GM21515 (cell line): ENCODE measurements around the gene PTPRN2.
"Not testable (repeated sequence)": the region's sequence is repeated elsewhere in the genome, so short reads cannot be mapped to it uniquely, and the experiment has no call there.

ENCODE experiments used
- ATAC-seq: cut with Tn5 transposase; IDR thresholded peaks from one replicate; pipeline ENCODE4 v1.9.1; 2021; ENCODE audit not compliant: unreplicated experiment

Gene PTPRN2

DNA sequence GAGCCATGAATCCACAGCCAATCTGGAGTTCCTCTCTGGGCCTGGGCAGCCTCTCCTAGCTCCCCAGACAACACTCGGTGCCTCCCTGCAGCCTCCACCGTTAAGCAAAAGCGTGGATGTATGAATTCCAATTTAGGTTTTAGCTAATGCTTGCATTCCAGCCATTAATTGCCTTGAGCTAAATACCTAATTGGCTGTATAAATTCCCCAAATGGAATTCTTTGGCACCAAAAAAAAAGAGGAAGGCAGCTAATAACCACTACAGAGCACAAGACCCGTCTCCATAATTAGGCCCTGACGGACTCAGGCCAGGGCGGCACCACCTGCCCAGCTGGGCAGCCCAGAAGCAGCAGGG, 140.5 kb downstream of the PTPRN2 start:
- no peak for ATAC-seq

DNA sequence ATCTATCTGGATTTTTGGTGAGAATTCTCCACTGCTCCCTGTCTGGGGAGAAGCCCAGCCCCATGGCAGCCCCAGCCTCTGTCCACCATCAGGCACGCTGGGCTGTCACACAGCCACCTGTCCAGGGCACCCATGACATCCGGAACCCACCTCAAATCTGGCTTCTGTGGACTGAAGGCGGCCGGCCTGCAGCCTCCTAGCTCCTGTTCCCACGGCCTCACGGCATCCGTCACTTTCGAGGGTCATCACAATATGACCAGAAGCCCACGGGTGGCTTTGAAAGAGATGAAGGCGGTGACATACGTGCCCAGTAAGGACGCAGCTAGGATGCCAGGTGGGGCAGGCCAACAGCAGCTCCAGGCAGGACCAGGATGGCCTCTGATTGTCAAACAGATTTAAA, 140.9 kb downstream of the PTPRN2 start:
- no peak for ATAC-seq

DNA sequence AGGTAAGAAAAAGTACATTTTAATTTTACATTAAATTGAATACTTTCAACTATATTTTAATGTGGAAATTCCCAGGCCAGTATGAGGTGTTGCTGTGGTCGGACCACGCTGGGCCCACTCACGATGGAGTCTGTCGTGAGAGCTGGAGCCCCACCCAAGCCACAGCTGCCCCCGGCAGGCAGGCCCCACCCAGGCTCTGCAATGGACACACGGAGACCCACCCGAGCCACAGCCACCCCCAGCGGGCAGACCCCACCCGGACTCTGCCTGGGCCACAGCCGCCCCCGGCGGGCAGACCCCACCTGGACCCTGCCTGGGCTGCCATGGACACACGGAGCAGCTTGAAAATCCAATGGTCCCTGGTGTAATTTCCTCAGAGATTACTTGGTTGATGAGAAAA, 141.3 kb downstream of the PTPRN2 start:
- no peak for ATAC-seq

DNA sequence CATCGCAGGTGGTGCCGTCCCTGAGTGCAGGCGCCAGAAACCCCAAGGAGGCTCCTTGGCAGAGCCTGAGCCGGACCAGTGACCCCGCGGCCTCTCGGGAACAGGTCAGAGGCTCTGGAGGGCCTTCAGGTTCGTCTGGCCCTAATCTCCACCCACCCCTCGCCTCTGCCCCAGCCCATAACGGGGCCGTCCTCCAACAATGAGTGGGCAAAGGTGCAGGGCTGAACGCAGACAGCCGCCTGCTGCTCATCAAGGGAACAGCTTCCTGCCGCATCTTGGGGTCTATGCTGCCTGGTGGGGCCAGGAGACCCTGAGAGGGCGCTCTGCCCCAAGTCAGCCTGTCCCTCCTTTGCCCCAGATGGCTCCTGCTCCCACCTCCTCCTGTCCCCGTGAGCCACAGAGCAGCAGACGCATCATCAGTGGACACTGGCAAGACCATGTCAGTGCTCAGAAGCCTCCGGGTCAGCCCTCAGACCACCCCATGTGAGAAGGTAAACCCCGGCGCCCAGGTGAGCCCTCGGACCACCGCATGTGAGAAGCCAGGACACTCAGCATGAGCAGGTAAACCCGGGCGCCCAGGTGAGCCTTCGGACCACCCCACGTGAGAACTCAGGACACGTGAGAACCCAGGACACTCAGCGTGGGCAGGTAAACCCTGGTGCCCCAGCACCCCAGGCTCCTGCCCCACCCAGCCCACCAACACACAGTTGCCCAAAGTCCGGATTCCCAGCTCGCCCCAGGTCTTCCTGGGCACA, 142.0 kb downstream of the PTPRN2 start:
- ATAC-seq, result no peak

DNA sequence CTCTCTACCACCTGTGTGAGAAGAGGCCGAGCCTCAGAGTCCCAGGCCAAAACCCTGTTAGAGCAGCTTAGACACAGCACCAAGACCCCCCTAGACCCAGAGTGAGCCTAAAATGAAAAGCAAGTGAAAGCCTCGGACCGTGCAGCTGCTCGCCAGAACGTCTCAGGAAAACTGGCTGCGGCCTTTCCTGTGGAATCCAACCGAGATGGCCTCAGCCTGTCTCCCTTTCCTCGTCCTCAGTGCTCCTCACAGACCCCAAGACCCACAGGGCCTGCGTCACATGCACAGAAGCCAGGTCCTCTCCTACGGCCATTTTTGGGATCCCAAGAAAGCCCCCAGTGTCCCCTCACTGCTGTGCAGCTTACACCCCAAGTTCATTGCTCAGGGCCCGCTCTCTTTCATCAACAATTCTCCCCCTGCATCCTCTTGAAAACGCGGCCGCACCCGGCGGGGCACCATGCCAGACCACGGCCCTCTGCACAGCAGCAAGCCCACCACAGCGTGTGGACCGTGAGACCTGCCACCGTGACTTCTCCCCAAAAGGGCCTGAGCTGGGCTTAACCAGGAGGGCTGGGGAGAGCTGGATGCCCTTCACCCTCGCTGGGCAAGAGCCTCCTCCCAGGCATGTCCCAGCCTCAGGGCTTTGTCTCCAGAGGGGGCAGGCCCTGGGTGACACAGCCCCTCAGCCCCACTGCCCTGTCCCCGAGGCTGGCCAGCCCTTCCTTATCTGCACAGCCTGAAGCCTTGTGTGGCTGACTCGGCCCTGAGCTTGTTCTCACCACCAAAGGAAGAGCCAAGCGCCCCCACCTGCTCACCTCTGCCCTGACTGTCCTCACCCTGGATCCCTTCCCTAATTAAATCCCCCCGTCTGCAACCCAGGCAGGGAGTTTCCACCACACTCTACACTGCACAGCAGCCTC, 142.9 kb downstream of the PTPRN2 start:
- no peak for ATAC-seq

DNA sequence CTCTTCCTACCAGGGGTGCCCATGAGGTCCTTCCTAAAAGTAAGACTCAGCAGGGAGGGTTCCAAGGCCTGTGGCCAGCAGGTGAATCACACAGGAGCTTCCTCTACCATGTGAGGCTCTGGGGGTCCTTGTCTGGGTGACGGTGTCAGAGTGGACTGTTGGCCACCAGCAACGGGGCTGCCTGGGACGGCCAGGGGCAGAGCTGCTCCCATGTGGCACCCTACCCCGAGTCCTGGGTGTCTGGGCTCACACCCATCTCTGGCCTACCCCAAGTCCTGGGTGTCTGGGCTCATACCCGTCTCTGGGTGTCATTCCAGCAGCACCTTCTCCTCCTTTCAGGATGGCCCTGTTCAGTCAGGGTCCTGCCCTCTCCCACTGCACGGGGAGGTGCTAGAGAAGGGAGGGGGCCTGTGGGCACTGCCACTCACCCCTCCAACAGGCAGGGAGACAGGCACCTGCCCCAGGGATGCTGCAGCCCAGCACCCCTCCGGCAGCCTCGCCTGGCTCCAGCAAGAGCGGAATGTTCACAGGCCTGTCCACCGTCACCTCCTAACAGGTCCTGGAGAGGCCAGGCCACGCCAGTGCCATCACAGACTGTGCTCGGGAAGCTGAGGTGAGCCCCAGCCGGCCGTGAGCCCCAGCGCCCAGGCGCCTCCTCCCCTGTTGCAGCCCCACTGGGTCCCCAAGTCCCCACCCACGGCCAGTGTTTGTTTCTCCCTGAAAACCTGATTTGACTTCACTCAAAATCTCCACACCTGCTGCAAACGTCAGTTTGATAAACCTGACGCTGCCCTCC, 143.7 kb downstream of the PTPRN2 start:
- no peak for ATAC-seq

DNA sequence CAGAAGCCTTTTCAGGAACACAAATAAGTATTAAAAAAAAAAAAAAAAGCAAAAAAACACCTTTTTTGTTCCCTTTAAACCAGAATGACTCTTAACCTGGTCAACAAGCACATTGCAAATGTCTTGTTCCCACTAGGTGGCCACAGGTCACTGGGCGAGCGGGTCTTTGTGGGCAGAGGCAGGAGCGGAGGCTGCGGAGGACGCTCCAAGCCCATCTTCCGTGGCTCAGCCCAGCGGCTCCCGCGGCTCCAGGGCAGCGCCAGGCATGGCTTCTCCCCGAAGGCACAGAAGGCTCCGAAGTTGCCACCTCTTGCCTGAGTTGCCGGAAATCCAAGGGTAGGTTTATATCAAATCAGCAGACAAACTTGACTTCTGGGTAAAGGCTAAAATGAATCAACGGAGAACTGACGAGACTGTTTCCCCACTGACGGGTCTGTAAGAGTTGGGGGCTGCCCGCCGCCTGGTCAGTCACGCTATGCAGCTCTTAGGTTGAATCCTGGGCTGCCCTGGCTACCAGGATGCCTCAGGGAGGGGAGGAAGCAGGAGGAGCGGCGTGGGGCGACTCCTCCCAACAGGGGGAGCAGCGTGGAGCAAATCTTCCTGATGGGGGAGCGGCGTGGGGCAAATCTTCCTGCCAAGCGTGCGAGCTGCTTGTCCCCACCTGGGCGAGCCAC, 144.5 kb downstream of the PTPRN2 start:
- no peak for ATAC-seq

DNA sequence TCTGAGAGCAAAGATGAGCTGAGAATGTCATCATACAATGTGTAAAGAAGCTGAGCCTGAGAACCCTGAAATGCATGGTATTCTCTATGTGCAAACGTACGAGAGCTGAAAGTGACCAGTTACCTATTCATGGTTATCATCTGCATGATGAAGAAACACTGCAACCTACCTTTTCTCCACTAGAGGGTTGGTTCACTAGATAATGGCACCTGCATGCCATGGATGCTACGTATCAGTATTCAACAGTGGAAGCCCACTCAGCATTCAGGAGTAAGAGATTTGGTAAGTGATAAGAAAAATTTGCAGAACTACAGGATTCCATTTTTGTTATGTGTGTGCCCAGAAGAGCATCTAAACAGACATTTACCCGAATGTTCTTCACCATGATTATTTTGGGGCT, 145.4 kb downstream of the PTPRN2 start:
- ATAC-seq, result no peak

DNA sequence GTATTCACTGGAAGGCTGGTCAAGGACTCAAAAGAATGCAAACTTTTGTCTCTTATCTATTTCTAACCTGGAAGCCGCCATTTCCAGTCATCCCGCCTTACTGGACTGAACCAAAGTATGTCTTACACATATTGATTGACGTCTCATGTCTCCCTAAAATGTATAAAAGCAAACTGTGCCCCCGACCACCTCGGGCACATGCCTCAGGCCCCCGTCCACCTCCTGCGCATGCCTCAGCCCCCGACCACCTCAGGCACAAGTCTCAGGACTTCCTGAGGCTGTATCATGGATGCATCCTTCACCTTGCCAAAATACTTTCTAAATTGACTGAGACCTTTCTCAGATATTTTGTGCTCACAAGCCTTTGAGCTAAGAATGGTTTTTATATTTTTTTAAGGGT, 148.6 kb downstream of the PTPRN2 start:
- no peak for ATAC-seq

DNA sequence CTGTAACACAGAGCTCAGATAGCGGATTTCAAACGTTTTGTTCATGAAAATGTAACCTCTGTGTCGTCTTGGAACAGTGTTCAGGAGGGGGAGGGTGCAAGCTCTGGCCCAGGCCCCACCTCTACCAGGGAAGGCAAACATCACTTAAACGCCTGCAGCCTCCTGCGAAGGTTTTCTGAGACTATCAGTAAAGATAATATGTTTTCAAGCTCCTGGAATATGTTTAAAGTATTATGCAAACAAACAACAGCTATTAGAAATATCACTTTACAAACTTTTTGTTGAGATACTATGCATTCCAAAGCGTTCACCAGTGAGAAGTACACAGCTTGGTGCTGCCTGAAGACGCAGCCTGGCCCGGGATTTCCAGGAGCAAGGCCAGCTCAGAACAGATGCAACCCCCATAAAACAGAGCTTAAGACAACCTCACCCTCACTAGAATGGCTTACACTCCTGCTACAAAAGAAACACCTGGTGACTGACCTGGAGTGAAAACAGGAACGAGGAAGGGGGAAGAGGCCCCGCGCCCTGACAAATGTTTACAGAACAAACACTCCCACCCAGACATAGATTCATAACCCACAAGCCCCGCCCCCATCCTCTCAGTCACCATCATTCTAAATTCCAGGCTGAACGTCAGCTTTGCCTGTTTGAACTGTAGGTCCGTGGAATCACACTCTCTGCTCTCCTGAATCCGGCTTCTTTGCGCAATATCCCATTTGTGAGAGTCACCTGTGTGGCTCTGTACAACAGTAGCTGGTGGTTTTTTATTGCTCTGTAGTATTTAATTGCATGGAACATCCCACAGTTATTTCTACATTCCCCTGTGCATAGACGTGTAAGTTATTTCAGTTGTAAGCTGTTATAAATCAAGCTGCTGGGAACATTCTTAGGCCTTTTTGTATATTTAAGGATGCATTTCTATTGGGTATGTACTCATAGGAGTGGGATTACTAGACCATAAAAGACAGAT, 155.0 kb downstream of the PTPRN2 start:
- ATAC-seq, result no peak

DNA sequence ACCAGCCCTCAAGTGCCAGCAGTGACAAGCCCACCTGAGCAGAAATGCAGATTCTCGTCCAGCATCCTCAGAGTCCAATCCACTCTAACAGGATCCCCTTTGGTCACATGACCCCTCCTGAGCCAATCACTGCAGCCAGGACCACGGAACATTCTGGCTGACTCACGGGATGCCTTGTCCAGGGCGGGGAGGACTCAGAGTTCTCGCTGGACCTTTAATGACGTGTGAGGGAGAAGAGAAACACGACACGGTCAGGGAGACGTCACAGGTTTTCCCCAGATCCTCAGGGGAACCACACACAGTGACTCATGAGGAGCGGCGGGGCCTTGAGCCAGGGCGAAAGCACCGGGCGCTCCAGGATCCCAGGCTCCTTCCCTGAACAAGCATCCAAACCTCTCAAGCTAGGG, 155.7 kb downstream of the PTPRN2 start:
- no peak for ATAC-seq

DNA sequence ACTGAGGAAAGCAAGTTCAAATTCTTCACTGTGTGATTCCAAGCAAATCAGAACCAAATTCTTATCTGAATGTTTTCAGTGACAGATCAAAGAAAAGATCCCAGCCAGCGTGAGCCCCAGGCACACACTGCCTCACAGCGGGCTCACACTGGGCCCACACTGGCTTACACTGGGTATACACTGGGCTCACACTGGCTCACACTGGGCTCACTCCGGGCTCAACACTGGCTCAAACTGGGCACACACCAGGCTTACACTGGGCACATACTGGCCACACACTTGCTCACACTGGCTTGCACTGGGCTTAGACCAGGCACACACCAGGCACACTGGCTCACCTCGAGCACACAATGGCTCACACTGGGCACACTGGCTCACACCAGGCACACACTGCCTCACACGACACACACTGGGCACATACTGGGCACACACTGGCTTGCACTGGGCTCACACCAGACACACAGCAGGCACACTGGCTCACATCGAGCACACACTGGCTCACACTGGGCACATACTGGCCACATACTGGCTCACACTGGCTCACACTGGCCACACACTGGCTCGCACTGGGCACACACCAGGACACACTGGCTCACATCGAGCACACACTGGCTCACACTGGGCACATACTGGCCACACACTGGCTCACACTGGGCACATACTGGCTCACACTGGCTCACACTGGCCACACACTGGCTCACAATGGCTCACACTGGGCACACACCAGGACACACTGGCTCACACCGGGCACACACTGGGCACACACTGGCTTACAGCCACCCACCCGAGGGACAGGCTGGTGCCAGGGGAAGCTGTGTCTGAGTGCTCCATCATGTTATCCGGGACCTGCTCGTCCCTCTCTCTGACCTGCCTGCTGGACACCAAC, 156.3 kb downstream of the PTPRN2 start:
- no peak for ATAC-seq

DNA sequence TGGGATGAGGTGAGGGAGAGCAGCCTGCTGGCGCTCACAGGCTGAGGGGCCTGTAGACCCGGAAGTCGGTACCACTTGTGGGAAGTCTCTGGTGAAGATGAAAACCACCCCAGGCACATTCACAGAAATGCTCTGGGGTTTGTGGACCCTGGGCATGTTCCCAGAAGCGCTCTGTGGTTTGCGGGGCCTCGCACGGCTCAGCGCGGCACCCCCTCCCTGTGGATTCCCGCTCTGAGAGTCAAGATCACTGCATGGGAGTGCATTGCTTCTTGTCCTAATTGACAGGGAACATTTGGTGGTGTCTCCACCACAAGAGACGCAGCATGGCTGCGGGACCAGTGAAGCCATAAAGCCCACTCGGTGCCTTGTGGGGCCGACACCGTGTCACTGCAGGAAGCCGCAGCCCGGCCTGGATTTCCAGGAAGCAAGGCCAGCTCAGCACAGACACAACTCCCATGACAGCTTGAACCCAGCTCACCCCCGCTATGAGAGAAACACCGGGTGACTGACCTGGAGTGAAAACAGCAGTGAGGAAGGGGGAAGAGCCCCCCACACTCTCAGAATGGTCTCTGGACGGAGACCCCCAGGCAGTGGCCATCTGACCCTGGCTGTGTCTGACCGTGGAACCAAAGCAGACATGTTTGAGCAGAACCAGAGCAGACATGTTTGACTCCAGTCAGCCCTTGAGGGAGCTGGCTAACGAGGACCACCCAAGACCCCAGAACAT, 157.2 kb downstream of the PTPRN2 start:
- ATAC-seq, result no peak

DNA sequence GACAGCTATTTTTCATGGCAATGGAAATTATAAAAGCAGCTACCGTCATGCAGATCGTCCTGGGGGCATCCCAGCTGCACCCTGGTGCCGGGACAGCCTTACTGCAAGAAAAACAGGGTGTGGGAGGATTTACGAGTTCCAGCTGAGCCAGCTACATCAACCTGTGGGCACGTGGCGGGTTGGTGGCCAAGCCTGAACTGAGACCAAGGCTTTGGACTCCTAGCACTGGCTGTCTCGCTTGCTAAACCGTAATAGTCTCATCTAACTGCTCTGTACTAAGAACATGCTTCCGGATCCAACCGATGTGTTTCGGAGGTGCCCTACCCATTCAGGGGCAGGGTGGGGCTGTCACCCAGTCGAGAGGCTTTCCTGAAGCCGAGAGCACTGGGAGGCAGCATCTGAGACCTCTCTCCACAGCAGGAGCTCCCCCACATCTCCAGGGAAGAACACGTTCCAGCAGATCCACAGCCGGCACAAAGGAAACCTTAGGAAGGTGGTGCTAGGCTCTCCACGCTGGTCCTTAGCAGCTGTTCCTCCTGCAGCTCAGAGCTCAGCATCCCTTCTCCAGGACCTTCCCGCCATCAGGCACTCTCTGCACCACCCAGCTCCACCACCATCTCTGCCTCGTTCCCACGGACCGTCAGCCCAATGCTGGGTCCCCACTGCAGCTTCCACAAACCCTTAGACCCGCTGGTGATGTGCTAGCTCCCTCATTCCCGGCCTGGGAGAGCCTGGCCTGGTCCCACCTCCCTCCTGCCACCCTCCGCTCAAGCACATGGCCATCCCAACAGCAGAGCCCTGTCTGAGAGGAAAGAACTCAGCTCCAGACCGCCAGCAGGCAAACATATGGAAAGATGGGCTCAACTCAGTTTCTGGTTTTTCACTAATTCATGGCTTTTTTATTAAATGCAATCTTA, 158.5 kb downstream of the PTPRN2 start:
- ATAC-seq, result no peak

DNA sequence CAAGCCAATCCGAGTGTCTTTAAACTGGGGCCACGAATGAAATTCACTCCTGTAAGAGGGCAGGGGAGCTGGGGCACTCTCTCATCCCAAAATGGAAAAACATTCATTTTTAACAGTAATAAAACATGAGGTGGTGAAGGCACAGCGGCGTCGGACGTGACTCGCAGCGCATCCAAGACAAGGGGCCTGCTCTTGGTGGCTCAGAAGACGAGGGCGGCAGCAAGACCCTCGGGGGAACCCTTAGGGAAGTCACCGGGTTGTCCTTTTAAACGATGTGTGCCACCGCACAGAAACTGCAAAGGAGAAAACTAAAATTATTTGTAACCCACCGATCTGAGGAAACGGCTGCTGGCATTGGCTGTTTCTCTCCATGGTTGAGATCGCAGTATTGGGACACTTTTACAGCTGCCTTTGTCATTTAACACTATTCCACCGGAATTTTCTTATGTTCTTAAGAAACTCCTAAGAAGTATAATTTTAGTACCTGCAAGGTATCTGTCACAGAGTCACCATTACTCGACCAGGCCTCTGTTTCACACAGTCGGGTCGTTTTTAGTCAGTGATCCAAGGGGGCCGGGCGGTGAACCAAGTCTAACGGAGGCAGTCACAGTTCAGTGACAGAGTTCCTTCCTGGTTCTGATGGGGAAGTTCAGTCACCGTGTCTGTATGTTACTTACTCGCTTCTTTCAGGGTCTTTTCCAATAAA, 159.3 kb downstream of the PTPRN2 start:
- no peak for ATAC-seq

DNA sequence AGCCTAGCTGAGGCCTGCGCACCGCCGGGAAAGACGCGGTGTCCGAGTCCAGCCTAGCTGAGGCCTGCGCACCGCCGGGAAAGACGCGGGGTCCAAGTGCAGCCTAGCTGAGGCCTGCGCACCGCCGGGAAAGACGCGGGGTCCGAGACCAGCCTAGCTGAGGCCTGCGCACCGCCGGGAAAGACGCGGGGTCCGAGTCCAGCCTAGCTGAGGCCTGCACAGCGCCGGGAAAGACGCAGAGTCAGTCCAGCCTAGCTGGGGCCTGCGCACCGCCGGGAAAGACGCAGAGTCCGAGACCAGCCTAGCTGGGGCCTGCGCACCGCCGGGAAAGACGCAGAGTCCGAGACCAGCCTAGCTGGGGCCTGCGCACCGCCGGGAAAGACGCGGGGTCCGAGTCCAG, 161.9 kb downstream of the PTPRN2 start:
- not testable (repeated sequence) for ATAC-seq

DNA sequence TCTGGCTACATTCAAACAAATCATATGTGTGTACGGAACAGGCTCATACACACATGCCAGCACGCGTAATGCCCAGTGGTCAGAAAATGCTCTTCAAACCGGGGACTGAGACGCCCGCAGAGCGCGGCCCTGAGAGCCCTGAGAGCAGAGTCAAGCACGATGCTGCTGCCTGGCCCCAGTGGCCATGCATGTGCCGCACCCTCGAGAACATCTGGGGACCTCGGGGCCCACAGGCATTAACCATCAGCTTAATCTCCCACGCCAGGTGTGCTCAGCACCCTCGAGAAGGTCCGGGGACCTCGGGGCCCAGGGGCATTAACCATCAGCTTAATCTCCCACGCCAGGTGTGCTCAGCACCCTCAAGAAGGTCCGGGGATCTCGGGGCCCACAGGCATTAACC, 163.1 kb downstream of the PTPRN2 start:
- ATAC-seq, result no peak
